Hematopoietic multipotent progenitor cell treated with erythropoietin and hydrocortisone succinate and interleukin-3 and kit ligand, for 6 days (in vitro differentiated cells): ENCODE data around the gene KRTAP4-1.
"Not testable (repeated sequence)": the region's sequence is repeated elsewhere in the genome, so short reads cannot be mapped to it uniquely, and the experiment has no call there.

Experiments
- DNase-seq: peaks from one replicate; pipeline ENCODE4 v3.0.0-alpha.2; 2015

Gene KRTAP4-1

DNA sequence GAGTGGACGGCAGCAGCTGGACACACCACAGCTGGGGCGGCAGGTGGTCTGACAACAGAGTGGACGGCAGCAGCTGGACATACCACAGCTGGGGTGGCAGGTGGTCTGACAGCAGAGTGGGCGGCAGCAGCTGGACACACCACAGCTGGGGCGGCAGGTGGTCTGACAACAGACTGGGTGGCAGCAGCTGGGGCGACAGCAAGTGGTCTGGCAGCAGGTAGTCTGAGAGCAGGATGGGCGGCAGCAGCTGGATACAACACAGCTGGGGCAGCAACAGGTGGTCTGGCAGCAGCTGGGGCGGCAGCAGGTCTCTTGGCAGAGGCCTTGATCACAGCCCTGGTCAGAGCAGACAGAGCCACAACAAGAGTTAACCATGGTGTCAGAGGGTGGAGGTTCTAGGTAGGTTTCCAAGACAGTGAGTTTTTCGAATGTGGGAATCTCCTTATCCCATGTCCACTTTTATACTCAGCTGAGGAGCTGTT, at the start of gene KRTAP4-1:
KRTAP4-1 (minus strand) TSS at position 432 of the 482 bp plus-strand sequence; CDS start at position 375, 57 bp downstream.
- no peak for DNase-seq

GRCh38 chr17:41232399-41233105, 47.8 kb upstream of the KRTAP4-1 start, which contains the start of gene KRTAP9-3:
Gene KRTAP9-3, plus strand, starts transcription at chr17:41232449. Its CDS starts 53 bp downstream, at chr17:41232502.
- DNase-seq, result not testable (repeated sequence)

DNA sequence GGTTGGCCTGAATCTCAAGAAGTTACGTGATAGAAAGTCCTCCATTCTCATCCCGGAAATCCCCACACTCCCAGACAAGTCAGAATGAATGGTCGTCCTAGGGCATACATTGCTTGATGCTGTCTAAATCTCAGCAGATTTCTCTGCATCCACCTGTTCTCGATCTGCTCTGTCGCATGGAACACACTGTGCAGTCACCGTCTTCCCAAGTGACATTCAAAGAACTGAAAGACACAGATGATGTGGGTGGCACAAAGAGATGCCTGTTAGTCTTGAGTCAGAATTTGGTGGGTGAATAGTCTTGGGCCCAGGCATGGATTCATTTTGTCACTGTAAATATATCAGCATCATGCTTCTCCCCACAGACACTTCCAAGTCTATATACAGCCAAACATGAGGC, 47.0 kb upstream of the KRTAP4-1 start:
- DNase-seq, result no peak

DNA sequence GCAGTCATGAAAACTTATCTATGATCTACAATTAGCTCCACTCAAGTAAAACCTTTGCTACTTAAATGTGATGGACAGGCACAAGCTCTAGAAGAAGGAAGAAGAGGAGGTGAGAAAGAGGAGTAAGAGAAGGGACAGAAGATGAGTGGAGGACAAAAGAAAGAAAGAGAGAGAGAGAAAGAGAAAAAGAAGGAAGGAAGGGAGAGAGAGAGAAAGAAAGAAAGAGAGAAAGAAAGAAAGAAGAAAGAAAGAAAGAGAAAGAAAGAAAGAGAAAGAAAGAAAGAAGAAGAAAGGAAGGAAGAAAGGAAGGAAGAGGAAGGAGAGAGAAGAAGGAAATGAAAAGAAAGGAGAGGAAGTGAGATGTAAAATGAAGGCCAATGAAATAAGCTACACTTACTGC, 45.4 kb upstream of the KRTAP4-1 start:
- DNase-seq, result no peak

- DNase-seq, result not testable (repeated sequence)
Measured at GRCh38 chr17:41226598-41227095, 41.9 kb upstream of the KRTAP4-1 start, which contains the start of gene KRTAP9-2. Gene KRTAP9-2, plus strand, starts transcription at chr17:41226648. Its CDS starts 7 bp downstream, at chr17:41226655.

DNA sequence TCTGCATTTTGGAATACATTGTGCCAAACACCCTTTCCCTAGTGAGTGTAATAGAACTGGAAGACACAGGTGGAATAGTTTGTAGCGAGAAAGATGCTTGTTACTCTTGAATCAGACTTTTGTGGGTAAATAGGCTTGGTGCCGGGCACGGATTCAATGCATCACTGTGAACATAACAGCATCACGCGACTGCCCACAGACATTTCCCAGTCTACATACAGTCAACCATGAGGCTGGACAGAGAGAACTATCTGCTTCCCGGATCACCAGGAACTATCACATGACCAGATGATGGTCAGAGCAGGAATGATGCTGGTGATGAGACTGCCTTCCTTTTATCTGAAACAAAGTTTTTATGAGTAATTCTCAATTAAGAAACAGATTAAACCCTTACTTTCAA, 41.3 kb upstream of the KRTAP4-1 start:
- no peak for DNase-seq

DNA sequence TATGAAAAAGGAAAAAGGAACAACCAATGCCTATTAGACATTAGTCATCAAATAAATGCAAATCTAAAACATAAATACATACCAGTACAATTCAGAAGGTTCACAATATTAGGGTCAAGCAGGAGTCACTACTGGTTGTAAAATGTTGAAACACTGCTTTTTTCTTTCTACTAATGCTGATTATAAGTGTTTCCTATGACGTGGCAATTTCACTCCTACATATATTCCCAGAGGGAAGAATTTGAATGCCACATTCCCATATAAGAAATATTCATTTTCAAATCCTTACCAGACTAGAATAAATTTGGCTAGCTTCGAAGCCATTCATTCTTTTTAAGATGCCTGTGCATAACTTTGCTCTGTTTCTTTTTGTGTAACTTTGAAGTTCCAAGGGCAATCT, 39.1 kb upstream of the KRTAP4-1 start:
- DNase-seq, result no peak

GRCh38 chr17:41215681-41216080, 31.0 kb upstream of the KRTAP4-1 start:
- no peak for DNase-seq

DNA sequence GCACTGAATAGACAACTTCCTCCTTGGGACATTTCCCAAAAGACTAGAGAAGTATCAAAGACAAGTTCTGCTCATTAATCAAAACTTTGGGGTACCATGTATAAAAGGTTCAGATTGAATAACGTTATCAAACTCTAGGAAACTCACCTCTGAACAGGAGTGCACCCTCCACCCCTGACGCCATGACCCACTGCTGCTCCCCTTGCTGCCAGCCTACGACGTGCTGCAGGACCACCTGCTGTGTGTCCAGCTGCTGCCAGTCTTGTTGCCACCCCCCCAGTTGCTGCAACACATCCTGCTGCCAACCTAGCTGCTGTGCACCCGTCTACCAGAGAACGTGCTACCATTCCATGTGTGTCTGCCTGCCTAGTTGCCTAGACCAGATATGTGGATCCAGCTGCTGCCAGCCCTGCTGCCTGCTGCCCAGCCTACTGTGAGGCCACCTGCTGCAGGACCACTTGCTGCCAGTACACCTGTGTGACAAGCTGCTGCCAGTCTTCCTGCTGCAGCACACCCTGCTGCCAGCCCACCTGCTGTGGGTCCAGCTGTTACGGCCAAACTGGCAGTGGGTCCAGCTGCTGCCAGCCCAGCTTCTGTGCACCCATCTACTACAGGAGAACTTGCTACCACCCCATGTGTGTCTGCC, 27.9 kb upstream of the KRTAP4-1 start:
- DNase-seq, result no peak

- DNase-seq, result no peak
Measured at GRCh38 chr17:41211845-41212466, 27.2 kb upstream of the KRTAP4-1 start.

DNA sequence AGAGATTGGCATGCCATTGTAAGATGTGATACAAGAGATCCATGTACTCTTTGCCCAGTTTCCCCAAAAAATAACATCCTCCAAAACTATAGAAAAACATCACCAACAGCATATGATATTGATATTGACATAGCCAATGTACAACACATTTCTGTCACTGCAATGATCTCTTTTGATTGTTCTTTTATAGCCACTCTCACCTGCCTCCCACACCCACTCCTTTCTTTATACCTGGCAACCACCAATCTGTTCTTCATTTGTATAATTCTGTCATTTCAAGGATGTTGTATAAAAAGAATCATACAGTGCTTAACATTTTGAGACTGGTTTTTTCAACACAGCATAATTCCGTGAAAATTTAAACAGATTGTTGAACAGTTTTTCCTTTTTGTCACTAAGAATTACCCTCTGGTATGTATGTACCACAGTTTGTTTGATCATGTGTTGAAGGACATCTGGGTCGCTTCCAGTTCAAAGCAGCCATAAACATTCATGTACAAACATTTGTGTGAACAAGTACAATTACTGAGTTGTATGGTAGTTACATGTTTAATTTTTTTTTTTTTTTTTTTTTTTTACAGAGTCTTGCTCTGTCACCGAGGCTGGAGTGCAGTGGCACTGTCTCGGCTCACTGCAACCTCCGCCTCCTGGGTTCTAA, 14.8 kb upstream of the KRTAP4-1 start:
- no peak for DNase-seq

GRCh38 chr17:41196068-41196467, 11.4 kb upstream of the KRTAP4-1 start:
- no peak for DNase-seq

DNA sequence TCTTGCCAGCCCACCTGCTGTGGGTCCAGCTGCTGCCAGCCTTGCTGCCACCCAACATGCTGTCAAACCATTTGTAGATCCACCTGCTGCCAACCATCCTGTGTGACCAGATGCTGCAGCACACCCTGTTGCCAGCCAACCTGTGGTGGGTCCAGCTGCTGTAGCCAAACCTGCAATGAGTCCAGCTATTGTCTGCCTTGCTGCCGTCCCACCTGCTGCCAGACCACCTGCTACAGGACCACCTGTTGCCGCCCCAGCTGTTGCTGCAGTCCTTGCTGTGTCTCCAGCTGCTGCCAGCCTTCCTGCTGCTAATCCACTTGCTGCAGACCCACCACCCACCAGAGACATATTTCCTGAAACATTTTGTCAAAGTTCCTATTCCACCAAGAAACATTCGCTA, 5.6 kb upstream of the KRTAP4-1 start:
- DNase-seq, result no peak

GRCh38 chr17:41189837-41190318, 5.2 kb upstream of the KRTAP4-1 start, which contains the start of gene KRTAP9-1:
Gene KRTAP9-1, plus strand, starts transcription at chr17:41189887. Its CDS starts 0 bp downstream, at chr17:41189887.
- not testable (repeated sequence) for DNase-seq

DNA sequence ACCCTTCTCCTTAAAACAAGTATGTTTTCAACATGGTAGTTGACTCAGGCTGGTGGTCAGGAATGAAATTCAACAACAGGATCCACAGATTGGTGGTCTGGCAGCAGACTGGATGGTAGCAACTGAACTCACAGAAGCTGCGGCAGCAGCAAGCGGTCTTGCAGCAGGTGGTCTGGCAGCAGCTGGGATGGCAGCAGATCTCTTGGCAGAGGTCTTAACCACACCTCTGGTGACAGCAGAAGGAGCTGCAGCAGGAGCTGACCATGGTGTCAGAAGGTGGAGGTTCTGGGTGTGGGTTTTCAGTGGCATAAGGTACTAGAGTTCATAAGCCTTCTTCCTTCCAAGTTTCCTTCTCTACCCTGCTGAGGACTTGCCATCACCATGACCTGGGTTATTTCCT, 2.2 kb upstream of the KRTAP4-1 start:
- DNase-seq, result no peak

DNA sequence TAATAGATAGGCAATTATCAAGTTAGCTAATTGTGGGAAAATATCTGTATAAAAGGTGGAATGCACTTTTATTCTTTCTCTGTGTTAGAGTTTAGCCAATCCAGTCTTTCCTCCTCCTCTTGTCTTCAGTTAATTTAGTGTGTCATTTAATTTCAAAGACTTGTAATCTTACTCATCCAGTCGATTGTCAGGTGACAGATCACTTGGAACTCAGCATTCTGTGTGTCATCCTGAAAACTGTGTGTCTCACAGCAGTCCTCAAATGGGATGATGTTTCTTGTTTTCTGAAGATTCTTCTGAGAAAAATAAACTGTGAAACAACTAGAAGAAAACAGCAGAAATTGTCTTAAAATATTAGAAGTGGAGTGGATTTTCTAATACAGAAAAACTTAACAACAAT, 290 bp upstream of the KRTAP4-1 start:
- DNase-seq, result no peak

DNA sequence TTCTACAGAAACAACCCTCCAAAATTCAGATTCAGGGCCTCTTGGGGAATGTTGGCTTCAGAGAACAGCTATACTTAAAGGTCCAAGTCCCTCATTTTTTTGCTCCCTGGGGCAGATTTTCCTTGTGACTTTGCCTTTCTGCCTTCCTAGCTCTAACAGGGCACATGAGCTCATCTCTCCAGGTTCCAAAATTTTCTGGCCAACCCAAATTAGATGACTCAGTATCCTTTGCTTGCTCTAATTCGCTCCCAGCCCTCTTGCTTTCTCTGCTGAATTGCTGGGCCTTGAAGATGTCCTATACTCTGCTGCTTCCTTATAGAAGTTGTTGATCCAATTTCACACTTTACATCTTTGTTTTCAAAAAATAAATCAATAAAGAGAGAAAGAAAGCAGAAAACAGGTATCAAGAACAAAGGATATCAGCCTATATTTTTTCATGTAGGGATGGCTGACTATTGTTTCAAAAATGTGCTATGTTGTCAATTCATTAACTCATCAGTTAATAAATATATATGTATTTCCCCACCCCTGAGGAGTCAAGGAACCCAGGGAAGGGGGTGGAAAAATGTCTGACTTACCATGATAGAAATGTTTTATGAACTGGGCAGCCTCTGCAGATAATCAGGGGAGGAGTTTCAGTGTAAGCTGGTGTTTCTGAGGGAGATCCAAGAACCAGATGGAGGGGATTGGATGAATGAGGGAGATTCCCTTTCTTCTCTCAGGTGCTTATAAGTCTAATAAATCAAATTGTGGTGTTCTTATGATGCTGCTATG, 5.7 kb downstream of the KRTAP4-1 start:
- no peak for DNase-seq

- no peak for DNase-seq
Measured at GRCh38 chr17:41178341-41178740, 6.4 kb downstream of the KRTAP4-1 start.

GRCh38 chr17:41177727-41178271, 6.9 kb downstream of the KRTAP4-1 start, which contains the start of gene KRTAP4-2:
Gene KRTAP4-2, minus strand, starts transcription at chr17:41178221. Its CDS starts 57 bp downstream, at chr17:41178164.
- DNase-seq, result no peak

DNA sequence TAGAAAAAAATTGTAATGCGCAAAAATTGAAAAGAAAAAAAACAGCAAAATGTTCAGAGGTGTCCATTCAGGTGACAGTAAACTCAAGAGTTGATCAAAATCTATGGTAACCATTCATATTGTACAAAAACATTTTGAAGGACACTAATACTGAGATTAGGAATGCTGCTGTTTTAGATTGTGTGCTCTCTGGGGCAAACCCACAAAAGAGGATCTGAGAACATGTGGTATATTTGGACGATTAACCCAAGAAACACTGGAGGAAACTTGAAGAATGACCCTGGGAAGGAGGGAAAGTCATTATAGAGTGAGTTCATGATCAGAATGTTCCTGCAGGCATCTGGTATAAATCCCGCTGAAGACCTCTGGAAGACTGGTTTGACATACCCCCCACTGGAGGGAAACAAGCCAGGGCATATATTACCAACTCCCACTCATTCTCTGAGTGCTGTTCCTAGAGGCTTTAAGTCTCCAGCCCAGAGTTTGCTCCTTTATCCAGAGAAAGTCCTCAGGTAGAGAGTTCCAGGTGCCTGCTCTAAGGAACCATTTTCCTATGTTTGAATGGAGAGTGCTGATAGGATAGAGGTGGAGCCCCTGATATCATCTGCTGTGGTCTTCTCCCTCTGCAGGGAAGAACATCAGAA, 7.8 kb downstream of the KRTAP4-1 start:
- no peak for DNase-seq

DNA sequence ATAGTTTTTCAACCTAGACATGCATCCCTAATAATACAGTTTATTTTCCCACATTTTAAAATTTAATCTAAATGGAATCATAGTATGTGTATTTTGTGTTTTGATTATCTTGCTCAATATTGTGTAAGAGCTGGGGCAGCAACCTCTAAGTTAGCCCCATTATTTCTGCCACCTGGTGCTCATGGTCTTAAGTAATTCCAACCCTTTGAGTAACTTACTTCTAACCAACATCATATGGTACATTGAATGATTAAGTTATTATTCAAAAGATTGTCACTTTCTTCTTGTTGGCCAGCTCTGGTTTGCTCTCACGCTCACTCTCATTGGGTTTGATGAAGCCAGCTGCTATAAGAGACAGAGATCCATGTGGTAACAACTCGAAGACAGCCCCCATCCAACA, 12.8 kb downstream of the KRTAP4-1 start:
- DNase-seq, result no peak
